Mesothelial cell of epicardium (in vitro differentiated cells): ENCODE data around the gene SLC26A8. TPM values are rescaled to one million over a fixed set of nuclear protein-coding genes. Genes with fewer than 3 reads are reported as not detected.

Experiments
- DNase-seq, 2 experiments: peaks; one replicate each; pipeline ENCODE4 v3.0.0; 2021; ENCODE audit warnings: low spot score in 2 of 2; ENCODE audit not compliant: unreplicated experiment in 2 of 2
- H3K27ac Mint-ChIP-seq: 2 replicates; pipeline ENCODE4 v1.8.0; 2021; ENCODE audit warnings: mixed read lengths
- H3K27me3 Mint-ChIP-seq: 2 replicates; pipeline ENCODE4 v1.8.0; 2021; ENCODE audit warnings: low read depth, mixed read lengths
- H3K36me3 Mint-ChIP-seq: 2 replicates; pipeline ENCODE4 v1.8.0; 2021; ENCODE audit warnings: mixed read lengths
- H3K4me1 Mint-ChIP-seq: 2 replicates; pipeline ENCODE4 v1.8.0; 2021; ENCODE audit warnings: mixed read lengths
- H3K4me3 Mint-ChIP-seq: 2 replicates; pipeline ENCODE4 v1.8.0; 2021; ENCODE audit warnings: mild to moderate bottlenecking, moderate library complexity, mixed read lengths
- H3K9me3 Mint-ChIP-seq: 2 replicates; pipeline ENCODE4 v1.8.0; 2021; ENCODE audit warnings: mixed read lengths
- total RNA-seq: library from RNA; stranded (reverse); gene quantifications from 3 replicates; pipeline ENCODE4 v1.2.1, GENCODE V29; 2021
- TF ChIP-seq, protein P1 (sequence below): fragments of 200-600 bp; sonication (generic); IDR thresholded peaks from one replicate; pipeline ENCODE4 v1.5.0; 2021; ENCODE audit warnings: antibody characterized with exemption; ENCODE audit not compliant: unreplicated experiment

Gene SLC26A8
- total RNA-seq, 1 donor from 2014 or later = 0.29 TPM

DNA sequence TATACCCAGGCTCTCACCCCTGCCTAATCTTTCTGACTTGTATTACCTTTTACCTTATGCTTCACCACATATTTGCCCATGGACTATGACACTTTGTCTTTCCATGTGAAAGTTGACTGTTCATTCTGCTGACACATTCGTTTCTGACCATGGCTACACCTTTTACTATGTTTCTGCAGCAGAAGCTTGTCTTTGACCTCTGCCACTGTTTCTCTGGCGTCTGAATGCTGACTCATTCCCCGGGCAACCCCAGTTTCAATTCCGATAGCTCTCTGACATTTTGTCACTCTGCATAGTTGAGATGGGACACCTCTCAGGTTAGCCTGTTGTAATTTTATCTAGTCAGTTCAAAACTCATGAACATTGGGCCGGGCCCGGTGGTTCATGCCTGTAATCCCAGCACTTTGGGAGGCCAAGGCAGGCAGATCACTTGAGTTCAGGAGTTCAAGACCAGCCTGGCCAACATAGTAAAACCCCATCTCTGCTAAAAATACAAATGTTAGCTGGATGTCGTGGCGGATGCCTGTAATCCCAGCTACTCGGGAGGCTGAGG is 50.7 kb downstream of the SLC26A8 start:
- Mint-ChIP-seq H3K4me3 (no peak overlapping the region), H3K27ac (no peak overlapping the region), H3K9me3 (no peaks in the 10 kb centered on the region), H3K36me3 (no peaks in the 10 kb centered on the region), H3K27me3 (no peaks in the 10 kb centered on the region), H3K4me1 (peaks cover 3% of the 10 kb centered on the region)
- TF ChIP-seq, protein P1, sequence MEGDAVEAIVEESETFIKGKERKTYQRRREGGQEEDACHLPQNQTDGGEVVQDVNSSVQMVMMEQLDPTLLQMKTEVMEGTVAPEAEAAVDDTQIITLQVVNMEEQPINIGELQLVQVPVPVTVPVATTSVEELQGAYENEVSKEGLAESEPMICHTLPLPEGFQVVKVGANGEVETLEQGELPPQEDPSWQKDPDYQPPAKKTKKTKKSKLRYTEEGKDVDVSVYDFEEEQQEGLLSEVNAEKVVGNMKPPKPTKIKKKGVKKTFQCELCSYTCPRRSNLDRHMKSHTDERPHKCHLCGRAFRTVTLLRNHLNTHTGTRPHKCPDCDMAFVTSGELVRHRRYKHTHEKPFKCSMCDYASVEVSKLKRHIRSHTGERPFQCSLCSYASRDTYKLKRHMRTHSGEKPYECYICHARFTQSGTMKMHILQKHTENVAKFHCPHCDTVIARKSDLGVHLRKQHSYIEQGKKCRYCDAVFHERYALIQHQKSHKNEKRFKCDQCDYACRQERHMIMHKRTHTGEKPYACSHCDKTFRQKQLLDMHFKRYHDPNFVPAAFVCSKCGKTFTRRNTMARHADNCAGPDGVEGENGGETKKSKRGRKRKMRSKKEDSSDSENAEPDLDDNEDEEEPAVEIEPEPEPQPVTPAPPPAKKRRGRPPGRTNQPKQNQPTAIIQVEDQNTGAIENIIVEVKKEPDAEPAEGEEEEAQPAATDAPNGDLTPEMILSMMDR = no peak
- DNase-seq = no peak

GRCh38 chr6:35972471-35973367 is 51.7 kb downstream of the SLC26A8 start:
- DNase-seq = no peak
- H3K27ac Mint-ChIP-seq = peak overlapping the region; percentile 5
- peaks cover 3% of the 10 kb centered on the region for H3K4me1 Mint-ChIP-seq
- TF ChIP-seq, protein P1 = no peak
- H3K4me3 Mint-ChIP-seq = no peak overlapping the region
- H3K9me3 Mint-ChIP-seq = no peaks in the 10 kb centered on the region
- H3K36me3 Mint-ChIP-seq = no peaks in the 10 kb centered on the region
- no peaks in the 10 kb centered on the region for H3K27me3 Mint-ChIP-seq

GRCh38 chr6:35970181-35970580 is 54.3 kb downstream of the SLC26A8 start:
- Mint-ChIP-seq H3K36me3 (no peaks in the 10 kb centered on the region), H3K9me3 (no peaks in the 10 kb centered on the region), H3K27ac (no peak overlapping the region), H3K27me3 (no peaks in the 10 kb centered on the region), H3K4me3 (no peak overlapping the region), H3K4me1 (peaks cover 4% of the 10 kb centered on the region)
- TF ChIP-seq, protein P1 = no peak
- DNase-seq = no peak

GRCh38 chr6:35969646-35970045 is 54.8 kb downstream of the SLC26A8 start:
- TF ChIP-seq, protein P1 = no peak
- H3K27ac Mint-ChIP-seq = no peak overlapping the region
- H3K4me1 Mint-ChIP-seq = peaks cover 4% of the 10 kb centered on the region
- H3K27me3 Mint-ChIP-seq = no peaks in the 10 kb centered on the region
- no peaks in the 10 kb centered on the region for H3K9me3 Mint-ChIP-seq
- DNase-seq = no peak
- H3K4me3 Mint-ChIP-seq = no peak overlapping the region
- H3K36me3 Mint-ChIP-seq = no peaks in the 10 kb centered on the region

DNA sequence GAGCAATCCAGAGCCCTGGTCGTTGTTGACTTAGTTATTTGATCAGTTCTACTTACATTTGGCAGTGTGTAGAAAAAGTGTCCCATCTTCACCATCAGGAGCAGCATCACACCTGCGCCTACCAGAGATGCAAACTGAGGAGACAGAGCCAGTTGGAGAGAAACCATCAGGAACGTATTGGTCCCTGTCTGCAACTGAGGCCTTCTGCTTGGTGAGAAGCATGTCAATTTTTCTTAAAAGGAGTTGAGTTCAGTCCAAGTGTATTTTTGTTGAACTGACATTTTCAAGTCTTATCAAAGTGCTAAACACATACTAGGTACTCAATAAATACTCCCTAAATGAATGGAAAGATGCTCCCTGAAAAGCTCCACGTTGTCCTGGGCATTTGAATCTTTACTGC is 55.6 kb downstream of the SLC26A8 start:
- TF ChIP-seq, protein P1 = no peak
- H3K9me3 Mint-ChIP-seq = no peaks in the 10 kb centered on the region
- peaks cover 4% of the 10 kb centered on the region for H3K4me1 Mint-ChIP-seq
- no peak overlapping the region for H3K4me3 Mint-ChIP-seq
- H3K27me3 Mint-ChIP-seq = no peaks in the 10 kb centered on the region
- H3K36me3 Mint-ChIP-seq = no peaks in the 10 kb centered on the region
- DNase-seq = no peak
- H3K27ac Mint-ChIP-seq = no peak overlapping the region
